Ishikawa (cell line): ENCODE data around the gene SMYD4.

Experiments
- CEBPB ChIP-seq: IDR thresholded peaks from 2 replicates; pipeline ENCODE4 v1.6.1; 2012
- CREB1 ChIP-seq: IDR thresholded peaks from 2 replicates; pipeline ENCODE4 v1.6.1; 2012; ENCODE audit warnings: low read depth
- EGR1 ChIP-seq: IDR thresholded peaks from 2 replicates; pipeline ENCODE4 v1.6.1; 2012
- EP300 ChIP-seq: IDR thresholded peaks from 2 replicates; pipeline ENCODE4 v1.6.1; 2012; ENCODE audit warnings: borderline replicate concordance
- FOXM1 ChIP-seq: IDR thresholded peaks from 2 replicates; pipeline ENCODE4 v1.6.1; 2012; ENCODE audit warnings: low read depth, borderline replicate concordance
- MAX ChIP-seq: IDR thresholded peaks from 2 replicates; pipeline ENCODE4 v1.6.1; 2012
- NFIC ChIP-seq: IDR thresholded peaks from 2 replicates; pipeline ENCODE4 v1.6.1; 2012
- RAD21 ChIP-seq: IDR thresholded peaks from 2 replicates; pipeline ENCODE4 v1.6.1; 2012; ENCODE audit warnings: low read depth
- REST ChIP-seq: IDR thresholded peaks from 2 replicates; pipeline ENCODE4 v1.6.1; 2012; ENCODE audit warnings: low read depth, mild to moderate bottlenecking
- TAF1 ChIP-seq: IDR thresholded peaks from 2 replicates; pipeline ENCODE4 v1.6.1; 2012; ENCODE audit warnings: low read depth, mild to moderate bottlenecking
- TCF12 ChIP-seq: IDR thresholded peaks from 2 replicates; pipeline ENCODE4 v1.6.1; 2012; ENCODE audit warnings: low read depth
- TEAD4 ChIP-seq: IDR thresholded peaks from 2 replicates; pipeline ENCODE4 v1.6.1; 2012
- USF1 ChIP-seq: IDR thresholded peaks from 2 replicates; pipeline ENCODE4 v1.6.1; 2012
- YY1 ChIP-seq: IDR thresholded peaks from 2 replicates; pipeline ENCODE4 v1.6.1; 2012; ENCODE audit warnings: low read depth
- ZBTB7A ChIP-seq: IDR thresholded peaks from 2 replicates; pipeline ENCODE4 v1.6.1; 2012; ENCODE audit warnings: low read depth

SMYD4 gene

GRCh38 chr17:1829592-1830257, at the start of gene SMYD4, which contains the start of gene RPA1:
TSS of gene SMYD4 (minus strand) at chr17:1829902. CDS start at chr17:1827994, 1,908 bp downstream.
TSS of gene RPA1 (plus strand) at chr17:1830005. CDS start at chr17:1830094, 89 bp downstream.
- TF ChIP-seq USF1 (peak; percentile 98), TCF12 (peak; percentile 15; the same call in 1 of the 2 replicates), REST (no peak), FOXM1 (no peak), MAX (peak; percentile 68; the same call in 1 of the 2 replicates), NFIC (no peak; the same call in 1 of the 2 replicates), CEBPB (no peak), YY1 (peak; percentile 57), RAD21 (no peak), TEAD4 (no peak), EGR1 (no peak), CREB1 (no peak), TAF1 (peak; percentile 43; the same call in 1 of the 2 replicates), EP300 (no peak), ZBTB7A (no peak; the same call in 1 of the 2 replicates)

- TF ChIP-seq REST (no peak), CEBPB (no peak), ZBTB7A (no peak), TCF12 (no peak), RAD21 (no peak), EGR1 (no peak), TEAD4 (no peak), NFIC (no peak), CREB1 (no peak), USF1 (no peak), YY1 (no peak), TAF1 (no peak), MAX (no peak), EP300 (no peak), FOXM1 (no peak)
Measured at GRCh38 chr17:1878419-1879121, 48.9 kb upstream of the SMYD4 start.

GRCh38 chr17:1875597-1875996, 45.9 kb upstream of the SMYD4 start:
- no peak for TF ChIP-seq FOXM1
- no peak for TF ChIP-seq EP300
- TF ChIP-seq CEBPB = no peak

GRCh38 chr17:1873418-1873817, 43.7 kb upstream of the SMYD4 start:
- TF ChIP-seq FOXM1 (no peak), CREB1 (no peak), TEAD4 (no peak), USF1 (no peak), NFIC (no peak), YY1 (no peak)

GRCh38 chr17:1872976-1873375, 43.3 kb upstream of the SMYD4 start:
- no peak for TF ChIP-seq REST
- TF ChIP-seq NFIC = no peak
- TF ChIP-seq YY1 = no peak
- no peak for TF ChIP-seq CREB1
- TF ChIP-seq FOXM1 = no peak
- TF ChIP-seq CEBPB = no peak
- no peak for TF ChIP-seq EP300
